Gastrocnemius medialis (tissue), 4 donors: ENCODE results near the gene SELENOS.

Source experiments
- POLR2A ChIP-seq, 2 donors: fragments of 450-650 bp; IDR thresholded peaks; one replicate each; pipeline ENCODE4 v1.6.1; 2017; ENCODE audit warnings: antibody characterized with exemption in 2 of 2, mild to moderate bottlenecking in 2 of 2, moderate library complexity in 2 of 2
- TF ChIP-seq, protein P1 (sequence below), 5 experiments: fragments of 450-650 bp in 3 of 5; fragments of 200-600 bp in 2 of 5; sonication (generic) in 2 of 5; IDR thresholded peaks in 4 of 5; conservative IDR thresholded peaks in 1 of 5; 1 replicate in 4 of 5; 2 replicates in 1 of 5; pipeline ENCODE4 v1.5.1; 2016 to 2019; ENCODE audit warnings: antibody characterized with exemption in 5 of 5, mild to moderate bottlenecking in 3 of 5, moderate library complexity in 3 of 5

GRCh38 chr15:101232677-101233076 lies 44.6 kb downstream of the SELENOS start:
- TF ChIP-seq, protein P1, sequence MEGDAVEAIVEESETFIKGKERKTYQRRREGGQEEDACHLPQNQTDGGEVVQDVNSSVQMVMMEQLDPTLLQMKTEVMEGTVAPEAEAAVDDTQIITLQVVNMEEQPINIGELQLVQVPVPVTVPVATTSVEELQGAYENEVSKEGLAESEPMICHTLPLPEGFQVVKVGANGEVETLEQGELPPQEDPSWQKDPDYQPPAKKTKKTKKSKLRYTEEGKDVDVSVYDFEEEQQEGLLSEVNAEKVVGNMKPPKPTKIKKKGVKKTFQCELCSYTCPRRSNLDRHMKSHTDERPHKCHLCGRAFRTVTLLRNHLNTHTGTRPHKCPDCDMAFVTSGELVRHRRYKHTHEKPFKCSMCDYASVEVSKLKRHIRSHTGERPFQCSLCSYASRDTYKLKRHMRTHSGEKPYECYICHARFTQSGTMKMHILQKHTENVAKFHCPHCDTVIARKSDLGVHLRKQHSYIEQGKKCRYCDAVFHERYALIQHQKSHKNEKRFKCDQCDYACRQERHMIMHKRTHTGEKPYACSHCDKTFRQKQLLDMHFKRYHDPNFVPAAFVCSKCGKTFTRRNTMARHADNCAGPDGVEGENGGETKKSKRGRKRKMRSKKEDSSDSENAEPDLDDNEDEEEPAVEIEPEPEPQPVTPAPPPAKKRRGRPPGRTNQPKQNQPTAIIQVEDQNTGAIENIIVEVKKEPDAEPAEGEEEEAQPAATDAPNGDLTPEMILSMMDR (IDR thresholded peaks at IDR 0.05 in 4 of 5, conservative IDR thresholded peaks at IDR 0.05 in 1 of 5), result no peak
- TF ChIP-seq POLR2A (IDR thresholded peaks at IDR 0.05), result no peak
